K562 (cell line): ENCODE results near the gene USP32. TPM values are rescaled to one million over a fixed set of nuclear protein-coding genes. Genes with fewer than 3 reads are reported as not detected.

Source experiments
- ERF ChIP-seq: fragments of 450-650 bp; formaldehyde crosslinking; IDR thresholded peaks from 2 replicates; pipeline ENCODE4 v1.4.0; 2020; ENCODE audit warnings: mild to moderate bottlenecking, mixed read lengths
- JUND ChIP-seq, 2 experiments: IDR thresholded peaks; 2 replicates in 1 of 2; 3 replicates in 1 of 2; pipeline ENCODE4 v1.6.1; 2011; ENCODE audit warnings: borderline replicate concordance in 2 of 2, low read depth in 2 of 2, low read length in 2 of 2, improper control_type of control experiment in 1 of 2, missing biosample characterization in 1 of 2, missing genetic modification characterization in 1 of 2, missing genetic modification reagents in 1 of 2
- MCM7 ChIP-seq, 2 experiments: fragments of 450-650 bp; IDR thresholded peaks; 2 replicates each; pipeline ENCODE4 v1.6.1; 2016 to 2018
- PPARD ChIP-seq: fragments of 250-450 bp; sonication (Bioruptor Pico); IDR thresholded peaks from 2 replicates; pipeline ENCODE4 v1.8.0; 2022; ENCODE audit warnings: inconsistent platforms, mild to moderate bottlenecking, moderate library complexity
- SLC30A9 ChIP-seq: fragments of 250-450 bp; sonication (Bioruptor Pico); IDR thresholded peaks from 2 replicates; pipeline ENCODE4 v1.8.0; 2022; ENCODE audit warnings: mild to moderate bottlenecking, moderate library complexity
- STAG1 ChIP-seq: sonication (generic); formaldehyde crosslinking; IDR thresholded peaks from 2 replicates; pipeline ENCODE4 v1.5.0; 2020; ENCODE audit warnings: missing genetic modification reagents, borderline replicate concordance
- polyA plus RNA-seq, 8 experiments: library from polyadenylated mRNA; depleted of rRNA in 4 of 8; stranded (reverse) in 5 of 8; unstranded in 3 of 8; fragments of >200 nt; fragmentation: Nextera tagmentation in 2 of 8; fragmentation: Illumina TruSeq in 1 of 8; extraction: Ambion mirVana in 2 of 8; extraction: Trizol in 1 of 8; gene quantifications; 2 replicates each; pipeline versions ENCODE4 v1.2.1 to v1.2.3, GENCODE V29; 2011 to 2014; ENCODE audit warnings: inconsistent platforms in 1 of 8, missing spikeins in 1 of 8
- total RNA-seq, 7 experiments: library from RNA; depleted of rRNA in 6 of 7; stranded (reverse); fragments of >200 nt in 6 of 7; fragmentation: Illumina TruSeq in 2 of 7; extraction: Trizol in 2 of 7; gene quantifications; 2 replicates each; pipeline versions ENCODE4 v1.2.1 to v1.2.3, GENCODE V29; 2011 to 2021; ENCODE audit warnings: low replicate concordance in 1 of 7
- TF ChIP-seq, protein P1 (sequence below): fragments of 200-800 bp; sonication (Bioruptor generic); IDR thresholded peaks from 2 replicates; pipeline ENCODE4 v1.6.1; 2016; ENCODE audit warnings: missing genetic modification characterization, missing compliant biosample characterization
- TF ChIP-seq, protein P2 (sequence below): sonication (generic); formaldehyde crosslinking; IDR thresholded peaks from 2 replicates; pipeline ENCODE4 v1.8.0; 2023; ENCODE audit warnings: missing genetic modification reagents, mild to moderate bottlenecking, borderline replicate concordance
- TF ChIP-seq, protein P3 (sequence below): fragments of 250-450 bp; sonication (Bioruptor Pico); IDR thresholded peaks from 2 replicates; pipeline ENCODE4 v1.8.0; 2022; ENCODE audit warnings: inconsistent platforms, mild to moderate bottlenecking, moderate library complexity, borderline replicate concordance

The USP32 gene
- total and polyA plus RNA-seq, 9 of the 15 experiments (the other 6 are each of a cell fraction or from before 2014, with no cell fraction given): 18.0 to 69.3 (median 47.1) TPM

DNA sequence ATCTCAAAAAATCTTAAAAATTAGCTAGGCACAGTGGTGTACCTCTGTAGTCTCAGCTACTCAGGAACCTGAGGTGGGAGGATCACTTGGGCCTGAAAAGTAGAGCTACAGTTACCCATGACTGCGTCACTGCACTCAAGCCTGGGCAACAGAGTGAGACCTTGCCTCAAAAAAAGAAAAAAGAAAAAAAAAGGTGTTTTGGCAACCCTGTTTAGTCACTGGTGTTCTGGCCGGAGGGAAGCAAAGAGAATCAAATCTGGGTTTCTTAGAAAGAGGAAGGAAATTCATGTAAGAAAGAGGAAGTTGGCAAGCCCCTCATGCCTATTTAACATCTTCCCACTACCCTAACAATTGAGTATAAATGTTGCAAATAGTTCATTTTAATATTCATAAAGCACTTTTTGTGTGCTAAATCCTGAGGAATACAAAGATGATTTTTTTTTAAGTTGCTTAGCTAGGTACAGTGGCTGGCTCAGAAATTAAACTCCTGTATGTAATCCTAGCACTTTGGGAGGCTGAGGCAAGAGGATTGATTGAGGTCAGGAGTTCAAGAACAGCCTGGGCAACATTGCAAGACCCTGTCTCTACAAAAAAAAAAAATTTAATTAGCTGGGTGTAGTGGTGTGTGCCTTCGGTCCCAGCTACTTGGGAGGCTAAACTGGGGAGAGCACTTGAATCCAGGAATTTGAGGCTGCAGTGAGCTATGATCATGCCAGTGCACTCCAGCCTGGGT is 6.5 kb upstream of the USP32 start (continued):
- TF ChIP-seq, protein P1, sequence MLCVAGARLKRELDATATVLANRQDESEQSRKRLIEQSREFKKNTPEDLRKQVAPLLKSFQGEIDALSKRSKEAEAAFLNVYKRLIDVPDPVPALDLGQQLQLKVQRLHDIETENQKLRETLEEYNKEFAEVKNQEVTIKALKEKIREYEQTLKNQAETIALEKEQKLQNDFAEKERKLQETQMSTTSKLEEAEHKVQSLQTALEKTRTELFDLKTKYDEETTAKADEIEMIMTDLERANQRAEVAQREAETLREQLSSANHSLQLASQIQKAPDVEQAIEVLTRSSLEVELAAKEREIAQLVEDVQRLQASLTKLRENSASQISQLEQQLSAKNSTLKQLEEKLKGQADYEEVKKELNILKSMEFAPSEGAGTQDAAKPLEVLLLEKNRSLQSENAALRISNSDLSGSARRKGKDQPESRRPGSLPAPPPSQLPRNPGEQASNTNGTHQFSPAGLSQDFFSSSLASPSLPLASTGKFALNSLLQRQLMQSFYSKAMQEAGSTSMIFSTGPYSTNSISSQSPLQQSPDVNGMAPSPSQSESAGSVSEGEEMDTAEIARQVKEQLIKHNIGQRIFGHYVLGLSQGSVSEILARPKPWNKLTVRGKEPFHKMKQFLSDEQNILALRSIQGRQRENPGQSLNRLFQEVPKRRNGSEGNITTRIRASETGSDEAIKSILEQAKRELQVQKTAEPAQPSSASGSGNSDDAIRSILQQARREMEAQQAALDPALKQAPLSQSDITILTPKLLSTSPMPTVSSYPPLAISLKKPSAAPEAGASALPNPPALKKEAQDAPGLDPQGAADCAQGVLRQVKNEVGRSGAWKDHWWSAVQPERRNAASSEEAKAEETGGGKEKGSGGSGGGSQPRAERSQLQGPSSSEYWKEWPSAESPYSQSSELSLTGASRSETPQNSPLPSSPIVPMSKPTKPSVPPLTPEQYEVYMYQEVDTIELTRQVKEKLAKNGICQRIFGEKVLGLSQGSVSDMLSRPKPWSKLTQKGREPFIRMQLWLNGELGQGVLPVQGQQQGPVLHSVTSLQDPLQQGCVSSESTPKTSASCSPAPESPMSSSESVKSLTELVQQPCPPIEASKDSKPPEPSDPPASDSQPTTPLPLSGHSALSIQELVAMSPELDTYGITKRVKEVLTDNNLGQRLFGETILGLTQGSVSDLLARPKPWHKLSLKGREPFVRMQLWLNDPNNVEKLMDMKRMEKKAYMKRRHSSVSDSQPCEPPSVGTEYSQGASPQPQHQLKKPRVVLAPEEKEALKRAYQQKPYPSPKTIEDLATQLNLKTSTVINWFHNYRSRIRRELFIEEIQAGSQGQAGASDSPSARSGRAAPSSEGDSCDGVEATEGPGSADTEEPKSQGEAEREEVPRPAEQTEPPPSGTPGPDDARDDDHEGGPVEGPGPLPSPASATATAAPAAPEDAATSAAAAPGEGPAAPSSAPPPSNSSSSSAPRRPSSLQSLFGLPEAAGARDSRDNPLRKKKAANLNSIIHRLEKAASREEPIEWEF (CRISPR knock-in tag): no peak
- TF ChIP-seq MCM7 (IDR thresholded peaks at IDR 0.05) (no peak), JUND (IDR thresholded peaks at IDR 0.05; ENCODE audit: borderline replicate concordance, low read depth, low read length) (0 out of 2 replicates have a peak, but pooled peaks have one; percentile 7), JUND (tag; IDR thresholded peaks at IDR 0.05; ENCODE audit: borderline replicate concordance, low read depth, low read length) (no peak), PPARD (CRISPR knock-in tag) (no peak), ERF (CRISPR knock-in tag) (no peak), STAG1 (CRISPR knock-in tag) (no peak), SLC30A9 (CRISPR knock-in tag) (no peak)
- TF ChIP-seq, protein P2, sequence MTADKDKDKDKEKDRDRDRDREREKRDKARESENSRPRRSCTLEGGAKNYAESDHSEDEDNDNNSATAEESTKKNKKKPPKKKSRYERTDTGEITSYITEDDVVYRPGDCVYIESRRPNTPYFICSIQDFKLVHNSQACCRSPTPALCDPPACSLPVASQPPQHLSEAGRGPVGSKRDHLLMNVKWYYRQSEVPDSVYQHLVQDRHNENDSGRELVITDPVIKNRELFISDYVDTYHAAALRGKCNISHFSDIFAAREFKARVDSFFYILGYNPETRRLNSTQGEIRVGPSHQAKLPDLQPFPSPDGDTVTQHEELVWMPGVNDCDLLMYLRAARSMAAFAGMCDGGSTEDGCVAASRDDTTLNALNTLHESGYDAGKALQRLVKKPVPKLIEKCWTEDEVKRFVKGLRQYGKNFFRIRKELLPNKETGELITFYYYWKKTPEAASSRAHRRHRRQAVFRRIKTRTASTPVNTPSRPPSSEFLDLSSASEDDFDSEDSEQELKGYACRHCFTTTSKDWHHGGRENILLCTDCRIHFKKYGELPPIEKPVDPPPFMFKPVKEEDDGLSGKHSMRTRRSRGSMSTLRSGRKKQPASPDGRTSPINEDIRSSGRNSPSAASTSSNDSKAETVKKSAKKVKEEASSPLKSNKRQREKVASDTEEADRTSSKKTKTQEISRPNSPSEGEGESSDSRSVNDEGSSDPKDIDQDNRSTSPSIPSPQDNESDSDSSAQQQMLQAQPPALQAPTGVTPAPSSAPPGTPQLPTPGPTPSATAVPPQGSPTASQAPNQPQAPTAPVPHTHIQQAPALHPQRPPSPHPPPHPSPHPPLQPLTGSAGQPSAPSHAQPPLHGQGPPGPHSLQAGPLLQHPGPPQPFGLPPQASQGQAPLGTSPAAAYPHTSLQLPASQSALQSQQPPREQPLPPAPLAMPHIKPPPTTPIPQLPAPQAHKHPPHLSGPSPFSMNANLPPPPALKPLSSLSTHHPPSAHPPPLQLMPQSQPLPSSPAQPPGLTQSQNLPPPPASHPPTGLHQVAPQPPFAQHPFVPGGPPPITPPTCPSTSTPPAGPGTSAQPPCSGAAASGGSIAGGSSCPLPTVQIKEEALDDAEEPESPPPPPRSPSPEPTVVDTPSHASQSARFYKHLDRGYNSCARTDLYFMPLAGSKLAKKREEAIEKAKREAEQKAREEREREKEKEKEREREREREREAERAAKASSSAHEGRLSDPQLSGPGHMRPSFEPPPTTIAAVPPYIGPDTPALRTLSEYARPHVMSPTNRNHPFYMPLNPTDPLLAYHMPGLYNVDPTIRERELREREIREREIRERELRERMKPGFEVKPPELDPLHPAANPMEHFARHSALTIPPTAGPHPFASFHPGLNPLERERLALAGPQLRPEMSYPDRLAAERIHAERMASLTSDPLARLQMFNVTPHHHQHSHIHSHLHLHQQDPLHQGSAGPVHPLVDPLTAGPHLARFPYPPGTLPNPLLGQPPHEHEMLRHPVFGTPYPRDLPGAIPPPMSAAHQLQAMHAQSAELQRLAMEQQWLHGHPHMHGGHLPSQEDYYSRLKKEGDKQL (CRISPR knock-in tag): no peak
- TF ChIP-seq, protein P3, sequence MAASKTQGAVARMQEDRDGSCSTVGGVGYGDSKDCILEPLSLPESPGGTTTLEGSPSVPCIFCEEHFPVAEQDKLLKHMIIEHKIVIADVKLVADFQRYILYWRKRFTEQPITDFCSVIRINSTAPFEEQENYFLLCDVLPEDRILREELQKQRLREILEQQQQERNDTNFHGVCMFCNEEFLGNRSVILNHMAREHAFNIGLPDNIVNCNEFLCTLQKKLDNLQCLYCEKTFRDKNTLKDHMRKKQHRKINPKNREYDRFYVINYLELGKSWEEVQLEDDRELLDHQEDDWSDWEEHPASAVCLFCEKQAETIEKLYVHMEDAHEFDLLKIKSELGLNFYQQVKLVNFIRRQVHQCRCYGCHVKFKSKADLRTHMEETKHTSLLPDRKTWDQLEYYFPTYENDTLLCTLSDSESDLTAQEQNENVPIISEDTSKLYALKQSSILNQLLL (CRISPR knock-in tag): no peak
- TF ChIP-seq, all 486 proteins: peak for 15
